Tibial nerve (tissue), 4 donors: ENCODE data around the gene FRYL.

Experiments
- CTCF ChIP-seq, 5 experiments: fragments of 200-600 bp in 3 of 5; fragments of 450-650 bp in 2 of 5; sonication (generic) in 3 of 5; IDR thresholded peaks; one replicate each; pipeline ENCODE4 v1.5.1; 2016 to 2019; ENCODE audit warnings: antibody characterized with exemption in 5 of 5, mild to moderate bottlenecking in 3 of 5, moderate library complexity in 2 of 5
- EP300 ChIP-seq, 2 donors: sonication (generic); formaldehyde crosslinking; IDR thresholded peaks; one replicate each; pipeline ENCODE4 v1.6.1; 2017; ENCODE audit warnings: antibody characterized with exemption in 2 of 2, mild to moderate bottlenecking in 1 of 2
- POLR2A ChIP-seq, 2 donors: fragments of 450-650 bp; IDR thresholded peaks; one replicate each; pipeline ENCODE4 v1.6.1; 2017; ENCODE audit warnings: antibody characterized with exemption in 2 of 2, mild to moderate bottlenecking in 2 of 2, moderate library complexity in 2 of 2

GRCh38 chr4:48635980-48636379 is 144.1 kb downstream of the FRYL start:
- TF ChIP-seq CTCF (IDR thresholded peaks at IDR 0.05) = no peak
- TF ChIP-seq POLR2A (IDR thresholded peaks at IDR 0.05) = no peak
- TF ChIP-seq EP300 (IDR thresholded peaks at IDR 0.05) = no peak
